Hepatocyte (in vitro differentiated cells): ENCODE data around the gene FAM89B.

ENCODE experiments used
- CTCF ChIP-seq: fragments of 200-600 bp; sonication (generic); IDR thresholded peaks from 2 replicates; pipeline ENCODE4 v1.5.1; 2016; ENCODE audit warnings: antibody characterized with exemption, mild to moderate bottlenecking; ENCODE audit not compliant: poor library complexity
- EZH2 ChIP-seq: fragments of 200-600 bp; sonication (generic); IDR thresholded peaks from 2 replicates; pipeline ENCODE4 v1.6.1; 2016; ENCODE audit warnings: antibody characterized with exemption, mild to moderate bottlenecking, borderline replicate concordance

DNA sequence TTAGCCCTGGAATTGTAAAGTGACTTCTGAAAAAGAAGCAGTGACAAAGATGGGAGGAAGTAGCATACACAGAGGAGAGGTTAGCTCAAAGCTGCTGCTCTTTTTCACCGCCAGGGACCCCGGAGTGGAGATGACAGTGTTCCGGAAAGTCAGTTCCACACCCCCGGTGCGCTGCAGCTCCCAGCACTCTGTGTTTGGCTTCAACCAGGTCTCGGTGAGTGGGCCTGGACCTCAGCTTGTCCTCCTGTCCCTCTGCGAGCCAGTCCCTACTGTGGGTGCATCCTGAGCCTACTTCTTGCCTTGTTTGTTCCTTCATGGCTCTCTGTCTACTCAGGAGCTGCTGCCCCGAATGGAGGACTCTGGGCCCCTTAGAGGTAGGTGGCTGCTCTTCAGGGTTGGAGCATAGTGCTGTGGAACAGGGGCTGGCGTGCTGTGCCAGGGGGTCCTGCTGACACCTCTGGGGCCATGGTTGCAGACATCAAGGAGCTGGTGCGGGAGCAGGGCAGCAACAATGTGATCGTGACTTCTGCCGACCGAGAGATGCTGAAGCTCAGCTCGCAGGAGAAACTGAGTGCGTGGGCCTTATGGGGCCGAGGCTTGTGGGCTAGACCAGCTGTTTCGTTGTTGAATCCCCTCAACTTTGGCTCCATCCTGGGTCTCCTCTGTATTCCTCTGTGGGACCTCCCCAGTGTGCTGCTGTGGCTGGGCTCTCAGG, 45.0 kb downstream of the FAM89B start:
- TF ChIP-seq CTCF = no peak
- no peak for TF ChIP-seq EZH2
